ENCODE results near the gene ASIC5. TPM values are rescaled to one million over a fixed set of nuclear protein-coding genes. Genes with fewer than 3 reads are reported as not detected.

Gene ASIC5
- total RNA-seq, 1 donor from 2014 or later, result not detected

GRCh38 chr4:155781249-155781831 lies 84.7 kb downstream of the ASIC5 start:
- H3K4me1 ChIP-seq (ENCODE audit: insufficient read depth, low read length), result no peaks in the 10 kb centered on the region
- H4K20me1 ChIP-seq (ENCODE audit: insufficient read depth, low read length), result no peaks in the 10 kb centered on the region
- no peak overlapping the region for H3K4me2 ChIP-seq (ENCODE audit: low read length)
- TF ChIP-seq EZH2 (IDR thresholded peaks at IDR 0.05; ENCODE audit: insufficient read depth, low read length), result no peak
- TF ChIP-seq CTCF (IDR thresholded peaks at IDR 0.05; ENCODE audit: insufficient read depth, low read depth, low read length), result no peak
- Mint-ChIP-seq H3K27ac (ENCODE audit: unreplicated experiment) (no peak overlapping the region), H3K27me3 (ENCODE audit: low read depth, unreplicated experiment) (no peaks in the 10 kb centered on the region), H3K9me3 (ENCODE audit: unreplicated experiment) (no peaks in the 10 kb centered on the region), H3K36me3 (ENCODE audit: low read depth, unreplicated experiment) (no peaks in the 10 kb centered on the region), H3K4me3 (ENCODE audit: unreplicated experiment) (no peak overlapping the region), H3K4me1 (ENCODE audit: low read depth, unreplicated experiment) (peaks cover 1% of the 10 kb centered on the region)
- H3K9ac ChIP-seq (ENCODE audit: low read length), result no peak overlapping the region
- H3K79me2 ChIP-seq (ENCODE audit: insufficient read depth, low read length), result no peaks in the 10 kb centered on the region
- FAIRE-seq (no peak), DNase-seq (ENCODE audit: low read depth) (no peak)
- no peak overlapping the region for H3K4me3 ChIP-seq (ENCODE audit: insufficient read depth, low read depth, low read length)
- no peaks in the 10 kb centered on the region for H3K27me3 ChIP-seq (ENCODE audit: insufficient read depth, low read length)
- no peak overlapping the region for H2AFZ ChIP-seq (ENCODE audit: low read depth, low read length)
- H3K9me3 ChIP-seq (ENCODE audit: insufficient read depth, low read depth, low read length), result no peaks in the 10 kb centered on the region
- H3K27ac ChIP-seq (ENCODE audit: low read depth, low read length), result no peak overlapping the region
- H3K36me3 ChIP-seq (ENCODE audit: insufficient read depth, low read length), result no peaks in the 10 kb centered on the region

GRCh38 chr4:155780775-155781174 lies 85.3 kb downstream of the ASIC5 start:
- Histone ChIP-seq H3K27me3 (ENCODE audit: insufficient read depth, low read length) (no peaks in the 10 kb centered on the region), H2AFZ (ENCODE audit: low read depth, low read length) (no peak overlapping the region), H3K9ac (ENCODE audit: low read length) (no peak overlapping the region), H4K20me1 (ENCODE audit: insufficient read depth, low read length) (no peaks in the 10 kb centered on the region), H3K9me3 (ENCODE audit: insufficient read depth, low read depth, low read length) (no peaks in the 10 kb centered on the region), H3K79me2 (ENCODE audit: insufficient read depth, low read length) (no peaks in the 10 kb centered on the region), H3K36me3 (ENCODE audit: insufficient read depth, low read length) (no peaks in the 10 kb centered on the region), H3K4me1 (ENCODE audit: insufficient read depth, low read length) (no peaks in the 10 kb centered on the region), H3K4me3 (ENCODE audit: insufficient read depth, low read depth, low read length) (no peak overlapping the region), H3K27ac (ENCODE audit: low read depth, low read length) (no peak overlapping the region), H3K4me2 (ENCODE audit: low read length) (no peak overlapping the region)
- no peaks in the 10 kb centered on the region for H3K27me3 Mint-ChIP-seq (ENCODE audit: low read depth, unreplicated experiment)
- FAIRE-seq, result no peak
- DNase-seq (ENCODE audit: low read depth), result no peak
- no peak overlapping the region for H3K27ac Mint-ChIP-seq (ENCODE audit: unreplicated experiment)
- peaks cover 1% of the 10 kb centered on the region for H3K4me1 Mint-ChIP-seq (ENCODE audit: low read depth, unreplicated experiment)
- no peaks in the 10 kb centered on the region for H3K9me3 Mint-ChIP-seq (ENCODE audit: unreplicated experiment)
- H3K4me3 Mint-ChIP-seq (ENCODE audit: unreplicated experiment), result no peak overlapping the region
- TF ChIP-seq EZH2 (IDR thresholded peaks at IDR 0.05; ENCODE audit: insufficient read depth, low read length) (no peak), CTCF (IDR thresholded peaks at IDR 0.05; ENCODE audit: insufficient read depth, low read depth, low read length) (no peak)
- H3K36me3 Mint-ChIP-seq (ENCODE audit: low read depth, unreplicated experiment), result no peaks in the 10 kb centered on the region

Other genes with a start within 250 kb of the ASIC5 start
- gene GUCY1A1, start 199.4 kb downstream of the ASIC5 start, total RNA-seq, result 0.48 and 1.0 TPM in 2 replicates
- gene GUCY1B1, start 107.3 kb downstream of the ASIC5 start, total RNA-seq, result 1.5 and 2.5 TPM in 2 replicates
- 0.24 TPM in 1 of 2 replicates, not detected in the other for gene TDO2, start 37.4 kb upstream of the ASIC5 start, total RNA-seq
- 3.7 and 6.5 TPM in 2 replicates for gene CTSO, start 87.6 kb upstream of the ASIC5 start, total RNA-seq

Measured in astrocyte (in vitro differentiated cells and primary cell).